ENCODE results near the gene ST14. TPM values are rescaled to one million over a fixed set of nuclear protein-coding genes. Genes with fewer than 3 reads are reported as not detected.

ST14 gene
- total RNA-seq, 1 donor from 2014 or later = 1.4 TPM

- no peaks in the 10 kb centered on the region for H3K9me3 ChIP-seq (ENCODE audit: low read depth)
- Mint-ChIP-seq H3K4me3 (no peak overlapping the region), H3K36me3 (peaks cover 47% of the 10 kb centered on the region), H3K27me3 (ENCODE audit: insufficient read depth, low read depth) (peaks cover 2% of the 10 kb centered on the region), H3K4me1 (no peaks in the 10 kb centered on the region), H3K27ac (no peak overlapping the region), H3K9me3 (no peaks in the 10 kb centered on the region)
- H3K4me3 ChIP-seq = no peak overlapping the region
- no peak overlapping the region for H3K9ac ChIP-seq
- H4K20me1 ChIP-seq (ENCODE audit: low read depth) = peaks cover 5% of the 10 kb centered on the region
- no peak for TF ChIP-seq EZH2phosphoT487 (IDR thresholded peaks at IDR 0.05)
- TF ChIP-seq EZH2 (IDR thresholded peaks at IDR 0.05) = no peak
- TF ChIP-seq CTCF (IDR thresholded peaks at IDR 0.05) = no peak
- H3K36me3 ChIP-seq = no peaks in the 10 kb centered on the region
- H3K27me3 ChIP-seq = no peaks in the 10 kb centered on the region
- no peak overlapping the region for H3K4me2 ChIP-seq
- H3F3A ChIP-seq (ENCODE audit: low read depth) = no peaks in the 10 kb centered on the region
- DNase-seq (ENCODE audit: low spot score) = no peak
- no peaks in the 10 kb centered on the region for H3K4me1 ChIP-seq
- no peak overlapping the region for H2AFZ ChIP-seq (replicated peaks)
- H3K27ac ChIP-seq = no peak overlapping the region
- peaks cover 32% of the 10 kb centered on the region for H3K79me2 ChIP-seq (ENCODE audit: low read depth)
Measured at GRCh38 chr11:130124096-130124495, 35.5 kb upstream of the ST14 start.

DNA sequence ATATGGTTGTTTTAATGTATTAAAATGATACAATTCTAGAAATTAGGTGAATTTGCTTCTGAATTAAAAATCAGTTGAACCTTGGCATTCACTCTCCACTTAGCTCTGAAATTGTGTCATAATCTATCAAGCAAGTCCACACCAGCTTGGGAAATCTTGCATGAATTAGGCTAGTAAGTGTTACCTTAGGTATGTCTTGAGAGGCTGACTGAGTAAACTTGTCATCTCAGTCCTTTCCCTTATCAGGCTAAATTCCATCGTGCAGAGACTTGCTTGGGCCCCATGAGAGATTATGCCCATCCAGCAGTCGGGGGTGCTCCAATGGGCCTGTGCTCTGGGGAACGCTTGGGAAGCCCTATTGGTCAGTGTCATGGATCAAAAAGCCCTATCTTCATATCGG is 33.9 kb upstream of the ST14 start:
- Histone ChIP-seq H3K4me2 (no peak overlapping the region), H3K79me2 (ENCODE audit: low read depth) (peaks cover 17% of the 10 kb centered on the region), H3K9me3 (ENCODE audit: low read depth) (no peaks in the 10 kb centered on the region), H3K9ac (no peak overlapping the region), H4K20me1 (ENCODE audit: low read depth) (peaks cover 5% of the 10 kb centered on the region), H3F3A (ENCODE audit: low read depth) (peaks cover 6% of the 10 kb centered on the region), H3K27ac (no peak overlapping the region), H2AFZ (replicated peaks) (no peak overlapping the region), H3K27me3 (no peaks in the 10 kb centered on the region), H3K36me3 (peaks cover 4% of the 10 kb centered on the region), H3K4me1 (no peaks in the 10 kb centered on the region), H3K4me3 (no peak overlapping the region)
- H3K27me3 Mint-ChIP-seq (ENCODE audit: insufficient read depth, low read depth) = peaks cover 2% of the 10 kb centered on the region
- no peak overlapping the region for H3K4me3 Mint-ChIP-seq
- no peaks in the 10 kb centered on the region for H3K4me1 Mint-ChIP-seq
- H3K9me3 Mint-ChIP-seq = no peaks in the 10 kb centered on the region
- no peak overlapping the region for H3K27ac Mint-ChIP-seq
- no peak for DNase-seq (ENCODE audit: low spot score)
- TF ChIP-seq CTCF (IDR thresholded peaks at IDR 0.05) (no peak), EZH2phosphoT487 (IDR thresholded peaks at IDR 0.05) (no peak)
- peaks cover 54% of the 10 kb centered on the region for H3K36me3 Mint-ChIP-seq

- Histone ChIP-seq H3F3A (ENCODE audit: low read depth) (peaks cover 10% of the 10 kb centered on the region), H3K4me2 (no peak overlapping the region), H2AFZ (replicated peaks) (no peak overlapping the region), H3K9ac (no peak overlapping the region), H3K9me3 (ENCODE audit: low read depth) (no peaks in the 10 kb centered on the region), H3K27ac (no peak overlapping the region), H4K20me1 (ENCODE audit: low read depth) (no peaks in the 10 kb centered on the region), H3K4me3 (no peak overlapping the region), H3K79me2 (ENCODE audit: low read depth) (peaks cover 17% of the 10 kb centered on the region), H3K27me3 (no peaks in the 10 kb centered on the region), H3K36me3 (peaks cover 8% of the 10 kb centered on the region), H3K4me1 (no peaks in the 10 kb centered on the region)
- peaks cover 4% of the 10 kb centered on the region for H3K27me3 Mint-ChIP-seq (ENCODE audit: insufficient read depth, low read depth)
- H3K9me3 Mint-ChIP-seq = no peaks in the 10 kb centered on the region
- H3K4me3 Mint-ChIP-seq = no peak overlapping the region
- no peak overlapping the region for H3K27ac Mint-ChIP-seq
- peaks cover 57% of the 10 kb centered on the region for H3K36me3 Mint-ChIP-seq
- H3K4me1 Mint-ChIP-seq = no peaks in the 10 kb centered on the region
- DNase-seq (ENCODE audit: low spot score) = no peak
- TF ChIP-seq CTCF (IDR thresholded peaks at IDR 0.05) = no peak
- TF ChIP-seq EZH2 (IDR thresholded peaks at IDR 0.05) = no peak
- TF ChIP-seq EZH2phosphoT487 (IDR thresholded peaks at IDR 0.05) = no peak
Measured at GRCh38 chr11:130126516-130126915, 33.1 kb upstream of the ST14 start.
